Measurements from ENCODE around the gene CCDC150.

DNA sequence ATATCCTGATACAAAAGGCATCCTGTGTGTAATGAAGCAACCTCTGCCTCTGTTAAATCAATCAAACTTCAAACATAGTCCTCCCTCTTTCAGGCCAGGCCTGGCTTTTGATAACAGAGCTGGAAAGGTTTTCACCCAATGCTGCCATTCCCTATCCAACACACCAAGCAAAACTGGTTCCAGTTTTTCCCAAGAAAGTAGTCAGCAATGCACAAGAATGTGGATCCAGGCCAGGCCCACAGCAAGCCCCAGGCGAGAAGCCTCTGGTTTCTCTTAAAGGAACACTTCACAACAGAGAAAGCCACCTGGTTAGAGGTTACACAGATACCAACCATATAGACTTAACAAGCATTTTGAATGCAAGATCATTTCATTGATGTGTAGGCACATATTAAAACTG, 49.2 kb upstream of the CCDC150 start:
- TF ChIP-seq CTCF (IDR thresholded peaks at IDR 0.05; ENCODE audit: insufficient read depth, low read length, poor library complexity, severe bottlenecking), result no peak
- TF ChIP-seq EZH2phosphoT487 (conservative IDR thresholded peaks at IDR 0.05; ENCODE audit: low read length), result no peak
